ENCODE data around the gene TAP1.

GRCh38 chr6:32867554-32868256, 14.2 kb upstream of the TAP1 start:
- TF ChIP-seq CTCF (tag by site-specific recombination; IDR thresholded peaks at IDR 0.05) (no peak), REST (tag by site-specific recombination; IDR thresholded peaks at IDR 0.05) (no peak), ZEB2 (tag by site-specific recombination; IDR thresholded peaks at IDR 0.05) (no peak), TCF7L2 (IDR thresholded peaks at IDR 0.05; ENCODE audit: borderline replicate concordance, low read depth, low read length) (no peak), ZNF792 (tag by site-specific recombination; IDR thresholded peaks at IDR 0.05) (no peak), ZNF138 (tag by site-specific recombination; IDR thresholded peaks at IDR 0.05; ENCODE audit: borderline replicate concordance) (no peak)
- TF ChIP-seq, protein P1, sequence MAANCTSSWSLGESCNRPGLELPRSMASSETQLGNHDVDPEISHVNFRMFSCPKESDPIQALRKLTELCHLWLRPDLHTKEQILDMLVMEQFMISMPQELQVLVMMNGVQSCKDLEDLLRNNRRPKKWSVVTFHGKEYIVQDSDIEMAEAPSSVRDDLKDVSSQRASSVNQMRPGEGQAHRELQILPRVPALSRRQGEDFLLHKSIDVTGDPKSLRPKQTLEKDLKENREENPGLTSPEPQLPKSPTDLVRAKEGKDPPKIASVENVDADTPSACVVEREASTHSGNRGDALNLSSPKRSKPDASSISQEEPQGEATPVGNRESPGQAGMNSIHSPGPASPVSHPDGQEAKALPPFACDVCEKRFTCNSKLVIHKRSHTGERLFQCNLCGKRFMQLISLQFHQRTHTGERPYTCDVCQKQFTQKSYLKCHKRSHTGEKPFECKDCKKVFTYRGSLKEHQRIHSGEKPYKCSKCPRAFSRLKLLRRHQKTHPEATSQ (tag by site-specific recombination; IDR thresholded peaks at IDR 0.05), result no peak
- TF ChIP-seq, protein P2, sequence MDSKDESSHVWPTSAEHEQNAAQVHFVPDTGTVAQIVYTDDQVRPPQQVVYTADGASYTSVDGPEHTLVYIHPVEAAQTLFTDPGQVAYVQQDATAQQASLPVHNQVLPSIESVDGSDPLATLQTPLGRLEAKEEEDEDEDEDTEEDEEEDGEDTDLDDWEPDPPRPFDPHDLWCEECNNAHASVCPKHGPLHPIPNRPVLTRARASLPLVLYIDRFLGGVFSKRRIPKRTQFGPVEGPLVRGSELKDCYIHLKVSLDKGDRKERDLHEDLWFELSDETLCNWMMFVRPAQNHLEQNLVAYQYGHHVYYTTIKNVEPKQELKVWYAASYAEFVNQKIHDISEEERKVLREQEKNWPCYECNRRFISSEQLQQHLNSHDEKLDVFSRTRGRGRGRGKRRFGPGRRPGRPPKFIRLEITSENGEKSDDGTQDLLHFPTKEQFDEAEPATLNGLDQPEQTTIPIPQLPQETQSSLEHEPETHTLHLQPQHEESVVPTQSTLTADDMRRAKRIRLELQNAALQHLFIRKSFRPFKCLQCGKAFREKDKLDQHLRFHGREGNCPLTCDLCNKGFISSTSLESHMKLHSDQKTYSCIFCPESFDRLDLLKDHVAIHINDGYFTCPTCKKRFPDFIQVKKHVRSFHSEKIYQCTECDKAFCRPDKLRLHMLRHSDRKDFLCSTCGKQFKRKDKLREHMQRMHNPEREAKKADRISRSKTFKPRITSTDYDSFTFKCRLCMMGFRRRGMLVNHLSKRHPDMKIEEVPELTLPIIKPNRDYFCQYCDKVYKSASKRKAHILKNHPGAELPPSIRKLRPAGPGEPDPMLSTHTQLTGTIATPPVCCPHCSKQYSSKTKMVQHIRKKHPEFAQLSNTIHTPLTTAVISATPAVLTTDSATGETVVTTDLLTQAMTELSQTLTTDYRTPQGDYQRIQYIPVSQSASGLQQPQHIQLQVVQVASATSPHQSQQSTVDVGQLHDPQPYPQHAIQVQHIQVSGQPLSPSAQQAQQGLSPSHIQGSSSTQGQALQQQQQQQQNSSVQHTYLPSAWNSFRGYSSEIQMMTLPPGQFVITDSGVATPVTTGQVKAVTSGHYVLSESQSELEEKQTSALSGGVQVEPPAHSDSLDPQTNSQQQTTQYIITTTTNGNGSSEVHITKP (tag by site-specific recombination; IDR thresholded peaks at IDR 0.05), result no peak
- TF ChIP-seq, protein P3, sequence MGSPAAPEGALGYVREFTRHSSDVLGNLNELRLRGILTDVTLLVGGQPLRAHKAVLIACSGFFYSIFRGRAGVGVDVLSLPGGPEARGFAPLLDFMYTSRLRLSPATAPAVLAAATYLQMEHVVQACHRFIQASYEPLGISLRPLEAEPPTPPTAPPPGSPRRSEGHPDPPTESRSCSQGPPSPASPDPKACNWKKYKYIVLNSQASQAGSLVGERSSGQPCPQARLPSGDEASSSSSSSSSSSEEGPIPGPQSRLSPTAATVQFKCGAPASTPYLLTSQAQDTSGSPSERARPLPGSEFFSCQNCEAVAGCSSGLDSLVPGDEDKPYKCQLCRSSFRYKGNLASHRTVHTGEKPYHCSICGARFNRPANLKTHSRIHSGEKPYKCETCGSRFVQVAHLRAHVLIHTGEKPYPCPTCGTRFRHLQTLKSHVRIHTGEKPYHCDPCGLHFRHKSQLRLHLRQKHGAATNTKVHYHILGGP (tag by site-specific recombination; IDR thresholded peaks at IDR 0.05), result no peak
